Gastrocnemius medialis (tissue), 4 donors: Measurements from ENCODE around the gene SAA1.

ENCODE experiments used
- CTCF ChIP-seq, 5 experiments: fragments of 450-650 bp in 3 of 5; fragments of 200-600 bp in 2 of 5; sonication (generic) in 2 of 5; IDR thresholded peaks in 4 of 5; conservative IDR thresholded peaks in 1 of 5; 1 replicate in 4 of 5; 2 replicates in 1 of 5; pipeline ENCODE4 v1.5.1; 2016 to 2019; ENCODE audit warnings: antibody characterized with exemption in 5 of 5, mild to moderate bottlenecking in 3 of 5, moderate library complexity in 3 of 5
- POLR2A ChIP-seq, 2 donors: fragments of 450-650 bp; IDR thresholded peaks; one replicate each; pipeline ENCODE4 v1.6.1; 2017; ENCODE audit warnings: antibody characterized with exemption in 2 of 2, mild to moderate bottlenecking in 2 of 2, moderate library complexity in 2 of 2

GRCh38 chr11:18285841-18286240 is 19.8 kb downstream of the SAA1 start:
- TF ChIP-seq CTCF (IDR thresholded peaks at IDR 0.05 in 4 of 5, conservative IDR thresholded peaks at IDR 0.05 in 1 of 5): no peak
- TF ChIP-seq POLR2A (IDR thresholded peaks at IDR 0.05): no peak
